ENCODE measurements around the gene UBXN11.
"Not testable (repeated sequence)": the region's sequence is repeated elsewhere in the genome, so short reads cannot be mapped to it uniquely, and the experiment has no call there.

UBXN11 gene

DNA sequence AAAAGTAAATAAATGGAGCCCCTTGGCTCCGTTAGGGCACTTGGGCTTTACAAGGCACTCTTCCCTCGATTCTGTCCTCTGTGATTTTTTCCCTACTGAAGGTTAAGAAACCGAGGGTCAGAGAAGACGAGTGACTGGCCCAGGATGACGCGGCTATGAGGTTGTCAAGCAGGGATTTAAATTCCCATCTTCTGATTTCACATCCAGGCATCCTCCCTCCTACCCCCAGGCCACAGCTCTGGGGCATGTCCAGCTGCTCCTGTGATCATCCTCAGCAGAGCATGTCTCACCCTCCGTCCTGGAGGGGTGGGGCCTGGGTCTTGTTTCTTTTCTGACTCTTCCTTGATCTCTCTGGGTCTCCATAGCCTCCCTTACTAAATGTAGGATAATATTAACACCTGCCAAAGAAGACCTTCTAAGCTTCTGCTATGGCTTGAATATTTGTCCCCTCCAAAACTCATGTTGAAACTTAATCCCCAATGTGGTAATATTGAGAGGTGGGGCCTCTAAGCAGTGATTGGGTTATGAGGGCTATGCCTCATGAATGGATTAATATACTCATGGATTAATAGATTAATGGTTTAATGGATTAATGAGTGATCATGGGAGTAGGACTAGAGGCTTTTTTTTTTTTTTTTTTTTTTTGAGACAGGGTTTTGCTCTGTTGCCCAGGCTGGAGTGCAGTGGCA is 42.9 kb upstream of the UBXN11 start:
- H3K9me3 Mint-ChIP-seq, result no peaks in the 10 kb centered on the region

DNA sequence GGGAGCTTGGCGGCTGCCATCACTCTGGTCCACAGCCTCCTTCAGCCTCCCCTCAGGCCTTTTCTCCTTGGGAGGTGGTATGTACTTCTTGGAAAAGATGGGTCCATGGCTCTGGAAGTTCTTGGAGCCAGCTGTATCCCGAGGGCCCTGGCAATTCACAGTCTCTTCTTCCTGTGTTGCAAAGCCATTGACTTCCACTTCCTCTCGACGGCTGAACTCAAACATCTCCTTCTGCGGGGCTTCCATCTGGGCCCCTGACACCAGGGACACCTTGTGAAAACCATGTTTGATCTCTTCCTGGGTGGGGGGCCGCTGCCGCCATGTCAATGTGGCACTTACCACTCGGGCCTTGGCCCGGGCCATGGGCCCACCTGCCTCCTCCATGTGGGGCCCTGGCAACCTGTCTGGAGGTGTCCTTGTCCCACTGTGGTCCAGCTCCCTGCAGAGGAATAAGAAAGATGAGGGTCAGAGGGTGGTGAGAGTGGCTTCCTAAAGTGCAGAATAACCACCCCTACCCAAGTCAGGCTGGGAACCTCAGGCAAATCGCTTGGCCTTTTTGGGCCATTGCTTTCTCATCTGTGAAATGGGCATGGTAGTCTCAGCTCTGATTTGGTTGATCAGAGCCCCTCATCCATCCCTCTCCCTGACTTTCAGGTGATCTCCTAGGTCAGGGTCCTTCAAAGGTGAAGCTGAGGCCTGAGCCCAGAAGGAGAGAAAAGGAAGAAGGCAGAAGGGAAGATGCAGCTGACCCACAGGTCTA is 40.0 kb upstream of the UBXN11 start:
- ATAC-seq (replicated peaks; ENCODE audit: extremely low read depth, poor library complexity, severe bottlenecking) (no peak), DNase-seq (ENCODE audit: low spot score in 2 of 2) (no peak)
- Mint-ChIP-seq H3K9me3 (no peaks in the 10 kb centered on the region), H3K27me3 (no peaks in the 10 kb centered on the region), H3K4me3 (no peak overlapping the region), H3K27ac (ENCODE audit: low read depth) (no peak overlapping the region), H3K4me1 (no peaks in the 10 kb centered on the region), H3K36me3 (ENCODE audit: insufficient read depth) (peaks cover 2% of the 10 kb centered on the region)

More for the DNA sequence above, 42.9 kb upstream of the UBXN11 start:
- H3K4me3 Mint-ChIP-seq, result no peak overlapping the region
- H3K36me3 Mint-ChIP-seq (ENCODE audit: insufficient read depth), result peaks cover 4% of the 10 kb centered on the region
- ATAC-seq (replicated peaks; ENCODE audit: extremely low read depth, poor library complexity, severe bottlenecking), result no peak
- H3K27me3 Mint-ChIP-seq, result no peaks in the 10 kb centered on the region
- peaks cover 3% of the 10 kb centered on the region for H3K4me1 Mint-ChIP-seq
- no peak overlapping the region for H3K27ac Mint-ChIP-seq (ENCODE audit: low read depth)
- no peak for DNase-seq (ENCODE audit: low spot score in 2 of 2)

DNA sequence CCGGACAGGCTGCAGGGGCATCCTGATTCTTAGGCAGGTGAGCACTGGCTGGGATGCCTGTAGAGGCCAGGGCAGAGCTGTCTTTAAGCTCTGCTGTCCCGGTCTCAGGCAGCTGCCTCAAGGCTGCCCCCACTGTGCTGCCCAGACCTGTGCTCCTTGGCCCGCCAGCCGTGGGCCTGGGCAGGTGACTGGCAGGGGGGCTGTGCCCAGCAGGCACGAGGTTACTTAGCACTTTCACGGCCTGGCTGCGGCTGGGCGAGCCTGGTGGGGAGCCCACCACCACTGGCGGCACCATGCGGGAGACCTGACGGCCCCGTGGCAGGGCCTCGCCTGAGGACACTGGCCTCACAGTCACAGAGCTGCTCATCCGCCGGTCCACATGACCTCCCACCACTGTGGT is 39.3 kb upstream of the UBXN11 start:
- Mint-ChIP-seq H3K36me3 (ENCODE audit: insufficient read depth) (no peaks in the 10 kb centered on the region), H3K4me1 (no peaks in the 10 kb centered on the region), H3K9me3 (no peaks in the 10 kb centered on the region), H3K27me3 (no peaks in the 10 kb centered on the region), H3K4me3 (no peak overlapping the region), H3K27ac (ENCODE audit: low read depth) (no peak overlapping the region)
- ATAC-seq (replicated peaks; ENCODE audit: extremely low read depth, poor library complexity, severe bottlenecking), result no peak
- DNase-seq (ENCODE audit: low spot score in 2 of 2), result no peak

DNA sequence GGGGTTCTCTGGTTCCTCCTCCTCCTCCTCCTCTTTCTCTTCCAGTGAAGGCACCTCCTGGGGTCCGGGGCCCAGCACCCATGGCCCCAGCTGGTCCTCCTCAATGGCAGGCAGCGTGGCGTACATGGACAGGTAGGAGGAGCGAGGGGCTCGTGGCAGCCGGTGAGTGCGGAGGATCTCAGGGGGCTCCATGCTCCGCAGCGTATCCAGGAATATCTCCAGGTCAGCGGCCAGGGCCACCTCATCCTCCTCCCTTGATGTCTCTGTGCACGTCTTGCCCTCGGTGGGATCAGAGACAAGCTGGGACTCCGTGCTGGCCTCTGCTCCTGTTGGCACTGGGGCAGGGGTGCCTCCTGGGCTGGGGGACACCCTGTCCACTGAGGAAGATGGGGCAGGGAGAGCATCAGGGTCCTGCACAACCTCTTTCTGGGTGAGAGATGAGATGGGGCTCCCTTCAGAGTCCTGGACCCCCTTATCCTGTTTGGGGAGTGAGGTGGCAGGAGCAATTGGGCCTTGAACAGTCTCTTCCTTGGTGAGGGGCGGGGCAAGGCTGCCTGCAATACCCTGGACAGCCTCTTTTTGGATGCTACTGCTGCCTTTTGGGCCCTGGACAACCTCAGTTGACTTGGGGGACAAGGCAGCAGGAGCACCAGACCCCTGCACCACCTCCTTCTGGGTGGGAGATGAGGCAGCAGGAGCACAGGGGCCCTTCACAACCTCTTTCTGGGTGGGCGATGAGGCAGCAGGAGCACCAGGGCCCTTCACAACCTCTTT is 37.9 kb upstream of the UBXN11 start:
- no peak for ATAC-seq (replicated peaks; ENCODE audit: extremely low read depth, poor library complexity, severe bottlenecking)
- Mint-ChIP-seq H3K36me3 (ENCODE audit: insufficient read depth) (no peaks in the 10 kb centered on the region), H3K9me3 (no peaks in the 10 kb centered on the region), H3K4me1 (no peaks in the 10 kb centered on the region), H3K27ac (ENCODE audit: low read depth) (no peak overlapping the region), H3K4me3 (no peak overlapping the region), H3K27me3 (no peaks in the 10 kb centered on the region)
- DNase-seq (ENCODE audit: low spot score in 2 of 2), result no peak

DNA sequence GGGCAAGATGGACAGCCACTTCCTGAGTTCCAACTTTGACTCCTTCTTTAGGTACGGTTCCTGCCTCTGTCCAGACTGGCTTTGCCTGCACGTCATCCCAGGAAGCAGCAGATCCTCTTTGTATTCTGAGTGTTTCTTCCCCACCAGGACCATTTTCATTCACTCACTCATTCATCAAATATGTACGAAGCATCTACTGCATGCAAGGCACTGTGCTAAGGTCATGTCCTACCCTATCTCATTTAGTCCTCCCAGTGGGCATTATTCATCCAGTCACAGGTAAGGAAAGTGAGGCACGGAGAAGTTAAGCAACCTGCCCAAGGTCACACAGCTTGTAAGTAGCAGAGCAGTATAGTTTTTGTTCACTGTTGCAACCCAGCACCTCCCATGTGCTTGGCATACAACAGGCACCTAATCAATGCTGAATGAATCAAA is 33.6 kb upstream of the UBXN11 start:
- H3K36me3 Mint-ChIP-seq (ENCODE audit: insufficient read depth), result no peaks in the 10 kb centered on the region

DNA sequence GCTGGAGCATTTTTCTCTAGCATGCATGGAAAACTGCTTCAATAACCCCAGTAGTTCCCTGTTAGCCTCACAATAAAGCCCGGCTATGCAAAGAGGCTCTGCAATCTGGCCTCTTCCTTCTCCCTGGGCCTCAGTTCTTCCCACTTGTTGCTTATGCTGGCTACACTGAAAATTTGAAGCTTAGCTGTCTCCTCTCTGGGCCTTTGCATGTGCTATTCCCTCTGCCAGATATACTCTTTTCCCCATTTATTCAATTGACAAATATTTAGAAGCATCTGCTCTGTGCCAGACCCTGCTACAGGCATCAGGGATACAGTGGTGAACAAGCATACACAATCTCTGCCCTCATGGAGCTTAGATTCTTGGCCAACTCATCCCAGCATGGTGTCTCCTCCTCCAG is 32.2 kb upstream of the UBXN11 start:
- peaks cover 2% of the 10 kb centered on the region for H3K36me3 Mint-ChIP-seq (ENCODE audit: insufficient read depth)
- H3K9me3 Mint-ChIP-seq, result no peaks in the 10 kb centered on the region
- no peaks in the 10 kb centered on the region for H3K27me3 Mint-ChIP-seq
- H3K4me1 Mint-ChIP-seq, result peaks cover 11% of the 10 kb centered on the region
- no peak overlapping the region for H3K27ac Mint-ChIP-seq (ENCODE audit: low read depth)
- DNase-seq (ENCODE audit: low spot score in 2 of 2) (no peak), ATAC-seq (replicated peaks; ENCODE audit: extremely low read depth, poor library complexity, severe bottlenecking) (no peak)
- no peak overlapping the region for H3K4me3 Mint-ChIP-seq

More for the DNA sequence above, 33.6 kb upstream of the UBXN11 start:
- no peaks in the 10 kb centered on the region for H3K9me3 Mint-ChIP-seq
- ATAC-seq (replicated peaks; ENCODE audit: extremely low read depth, poor library complexity, severe bottlenecking), result no peak
- no peaks in the 10 kb centered on the region for H3K27me3 Mint-ChIP-seq
- no peak overlapping the region for H3K4me3 Mint-ChIP-seq
- no peak overlapping the region for H3K27ac Mint-ChIP-seq (ENCODE audit: low read depth)
- DNase-seq (ENCODE audit: low spot score in 2 of 2), result no peak
- H3K4me1 Mint-ChIP-seq, result peaks cover 11% of the 10 kb centered on the region

DNA sequence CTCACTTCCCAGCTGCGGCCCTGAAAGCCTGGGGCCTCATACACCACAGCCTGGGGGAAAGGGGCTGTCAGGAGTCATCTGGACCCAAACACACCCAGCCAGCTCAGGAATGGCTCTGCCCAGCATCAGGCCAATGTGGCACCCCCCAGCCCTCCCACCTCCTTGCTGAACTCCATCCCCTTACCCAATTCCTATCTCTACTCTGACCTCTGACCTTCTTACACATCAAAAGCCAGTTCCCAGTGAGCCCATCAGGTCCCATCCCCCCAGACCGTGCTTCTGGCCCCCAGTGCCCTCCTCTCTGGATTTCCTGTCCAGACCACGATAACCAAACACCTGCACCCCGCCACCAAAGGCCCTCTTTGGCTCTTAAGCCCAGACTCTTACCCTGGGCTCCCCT is 31.2 kb upstream of the UBXN11 start:
- DNase-seq (ENCODE audit: low spot score in 2 of 2), result no peak
- Mint-ChIP-seq H3K9me3 (no peaks in the 10 kb centered on the region), H3K27me3 (no peaks in the 10 kb centered on the region), H3K4me1 (peaks cover 11% of the 10 kb centered on the region), H3K36me3 (ENCODE audit: insufficient read depth) (peaks cover 2% of the 10 kb centered on the region), H3K27ac (ENCODE audit: low read depth) (no peak overlapping the region), H3K4me3 (peak overlapping the region; percentile 89)
- ATAC-seq (replicated peaks; ENCODE audit: extremely low read depth, poor library complexity, severe bottlenecking), result no peak

DNA sequence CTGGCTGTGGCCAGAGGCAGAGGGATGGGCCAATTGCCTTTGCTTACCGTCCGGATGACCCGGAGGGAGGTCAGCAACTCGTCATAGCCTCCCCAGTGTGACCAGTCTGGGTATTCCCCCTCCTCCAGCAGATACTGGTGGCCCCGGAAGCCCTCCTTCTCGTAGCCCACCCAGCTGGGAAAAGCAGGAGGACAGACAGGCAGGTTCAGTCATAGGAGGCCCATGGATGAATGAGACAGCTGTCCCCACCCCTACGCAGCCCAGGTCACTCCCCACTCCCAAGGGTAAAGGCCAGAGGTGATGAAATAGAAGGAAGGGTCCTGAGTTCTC is 30.7 kb upstream of the UBXN11 start:
- peak overlapping the region; percentile 89 for H3K4me3 Mint-ChIP-seq
- peaks cover 11% of the 10 kb centered on the region for H3K4me1 Mint-ChIP-seq

DNA sequence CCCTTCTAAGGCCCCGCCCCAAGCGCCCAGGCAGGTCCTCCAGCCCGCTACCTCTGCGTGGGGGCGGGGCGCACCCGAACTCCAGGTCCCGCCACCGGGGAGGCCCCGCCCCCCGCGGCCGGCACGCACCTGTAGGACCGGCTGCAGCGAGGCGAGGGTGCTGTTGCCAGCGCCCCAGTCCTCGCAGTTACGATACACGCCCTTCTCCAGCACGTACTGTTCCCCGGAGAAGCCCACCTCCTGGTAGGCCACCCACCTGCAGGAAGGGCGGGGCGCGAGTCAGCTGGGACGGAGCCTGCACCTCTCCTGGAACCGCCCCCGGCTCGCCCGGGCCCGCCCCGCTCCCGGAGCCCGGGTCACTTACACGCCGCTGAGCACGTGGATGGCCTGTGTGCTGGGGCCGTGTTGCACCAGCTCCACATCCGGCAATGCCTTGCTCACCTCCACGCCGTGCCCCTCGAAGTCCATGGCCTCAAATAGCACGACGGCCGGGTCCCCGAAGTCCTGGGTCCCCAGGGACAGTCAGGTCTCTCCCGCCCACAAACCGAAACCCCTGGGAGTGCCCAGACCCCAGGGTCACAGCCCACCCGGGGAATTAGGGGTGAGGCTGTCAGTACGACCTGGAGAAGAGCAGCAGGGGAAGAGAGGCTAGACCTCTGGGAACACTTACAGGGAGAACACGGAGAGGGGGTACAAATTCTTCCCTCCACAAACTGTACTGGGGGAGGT is 30.2 kb upstream of the UBXN11 start:
- Mint-ChIP-seq H3K27ac (ENCODE audit: low read depth) (no peak overlapping the region), H3K27me3 (no peaks in the 10 kb centered on the region), H3K9me3 (no peaks in the 10 kb centered on the region), H3K4me3 (peak overlapping the region; percentile 89), H3K4me1 (peaks cover 11% of the 10 kb centered on the region), H3K36me3 (ENCODE audit: insufficient read depth) (peaks cover 2% of the 10 kb centered on the region)
- peak; percentile 49 to 64 for DNase-seq (ENCODE audit: low spot score in 2 of 2)
- peak; percentile 72 for ATAC-seq (replicated peaks; ENCODE audit: extremely low read depth, poor library complexity, severe bottlenecking)

More for the DNA sequence above, 30.7 kb upstream of the UBXN11 start:
- ATAC-seq (replicated peaks; ENCODE audit: extremely low read depth, poor library complexity, severe bottlenecking), result no peak
- H3K27ac Mint-ChIP-seq (ENCODE audit: low read depth), result no peak overlapping the region
- no peak for DNase-seq (ENCODE audit: low spot score in 2 of 2)
- no peaks in the 10 kb centered on the region for H3K27me3 Mint-ChIP-seq
- H3K9me3 Mint-ChIP-seq, result no peaks in the 10 kb centered on the region
- peaks cover 2% of the 10 kb centered on the region for H3K36me3 Mint-ChIP-seq (ENCODE audit: insufficient read depth)

DNA sequence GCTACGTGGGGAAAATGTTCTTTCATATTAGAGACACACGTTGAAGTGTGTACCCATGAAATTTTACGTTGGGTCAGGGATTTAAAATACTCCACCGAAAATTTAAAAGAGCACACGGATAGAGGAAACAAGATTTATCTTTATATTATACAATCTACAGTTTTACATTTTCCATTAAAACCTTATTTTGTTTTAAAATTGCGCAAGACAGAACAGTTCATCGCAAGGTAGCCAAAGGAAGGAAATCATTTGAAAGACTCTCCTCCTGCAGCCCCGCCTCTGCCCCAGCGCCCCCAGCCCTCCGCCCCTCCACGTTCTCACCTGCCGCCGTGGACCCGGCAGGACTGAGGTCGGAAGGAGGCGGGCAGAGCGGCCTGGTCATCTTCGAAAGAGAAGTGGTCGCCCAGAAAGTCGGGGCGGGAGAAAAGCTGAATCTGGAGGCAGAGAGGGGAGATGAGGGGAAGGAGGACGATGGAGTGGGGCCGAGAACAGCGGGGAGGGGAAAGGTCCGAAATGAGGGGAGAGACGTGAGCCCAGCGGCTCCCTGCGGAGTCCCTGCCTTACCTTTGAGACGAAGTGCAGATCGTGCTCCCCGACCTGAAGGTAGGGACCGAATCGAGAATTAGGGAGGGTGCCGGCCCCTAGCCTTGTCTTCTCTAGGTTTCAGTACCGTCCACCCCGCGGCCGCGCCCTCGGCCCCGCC is 29.5 kb upstream of the UBXN11 start:
- no peaks in the 10 kb centered on the region for H3K9me3 Mint-ChIP-seq
- no peak for ATAC-seq (replicated peaks; ENCODE audit: extremely low read depth, poor library complexity, severe bottlenecking)
- H3K4me1 Mint-ChIP-seq, result peaks cover 11% of the 10 kb centered on the region
- H3K36me3 Mint-ChIP-seq (ENCODE audit: insufficient read depth), result peaks cover 2% of the 10 kb centered on the region
- H3K27ac Mint-ChIP-seq (ENCODE audit: low read depth), result peak overlapping the region; percentile 29
- no peaks in the 10 kb centered on the region for H3K27me3 Mint-ChIP-seq
- no peak for DNase-seq (ENCODE audit: low spot score in 2 of 2)
- H3K4me3 Mint-ChIP-seq, result peak overlapping the region; percentile 89

DNA sequence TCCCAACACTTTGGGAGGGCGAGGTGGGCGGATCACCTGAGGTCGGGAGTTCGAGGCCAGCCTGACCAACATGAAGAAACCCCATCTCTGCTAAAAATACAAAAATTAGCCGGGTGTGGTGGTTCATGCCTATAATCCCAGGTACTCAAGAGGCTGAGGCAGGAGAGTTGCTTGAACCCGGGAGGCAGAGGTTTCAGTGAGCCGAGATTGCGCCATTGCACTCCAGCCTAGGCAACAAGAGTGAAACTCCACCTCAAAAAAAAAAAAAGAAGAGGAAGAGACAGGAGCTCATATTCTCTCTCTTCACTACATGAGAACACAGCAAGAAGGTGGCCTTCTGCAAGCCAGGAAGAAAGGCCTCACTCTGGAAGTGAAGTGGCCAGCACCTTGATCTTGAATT is 26.9 kb upstream of the UBXN11 start:
- not testable (repeated sequence) for ATAC-seq (replicated peaks; ENCODE audit: extremely low read depth, poor library complexity, severe bottlenecking); DNase-seq (ENCODE audit: low spot score in 2 of 2); H3K4me3 Mint-ChIP-seq; H3K9me3 Mint-ChIP-seq; H3K27me3 Mint-ChIP-seq; H3K27ac Mint-ChIP-seq (ENCODE audit: low read depth); H3K36me3 Mint-ChIP-seq (ENCODE audit: insufficient read depth)
- H3K4me1 Mint-ChIP-seq, result peaks cover 11% of the 10 kb centered on the region

DNA sequence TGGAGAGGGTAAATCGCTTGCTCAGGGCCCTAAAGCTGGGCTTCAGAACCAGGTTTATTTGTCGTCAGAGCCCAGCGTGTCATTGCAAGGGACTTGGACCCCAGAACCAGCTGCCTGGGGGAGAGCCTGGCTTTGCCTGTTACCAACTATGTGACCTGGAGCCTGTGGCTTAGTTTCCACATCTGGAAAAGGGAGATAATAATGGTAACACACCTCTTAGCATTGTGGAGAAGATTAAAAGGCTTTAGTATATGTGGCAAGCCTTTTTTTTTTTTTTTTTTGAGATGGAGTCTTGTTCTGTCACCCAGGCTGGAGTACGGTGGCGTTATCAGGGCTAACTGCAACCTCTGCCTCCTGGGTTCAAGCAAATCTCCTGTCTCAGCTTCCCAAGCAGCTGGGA is 23.8 kb upstream of the UBXN11 start:
- Mint-ChIP-seq H3K4me3 (no peak overlapping the region), H3K4me1 (no peaks in the 10 kb centered on the region), H3K27ac (ENCODE audit: low read depth) (no peak overlapping the region), H3K36me3 (ENCODE audit: insufficient read depth) (peaks cover 4% of the 10 kb centered on the region), H3K9me3 (no peaks in the 10 kb centered on the region), H3K27me3 (no peaks in the 10 kb centered on the region)
- DNase-seq (ENCODE audit: low spot score in 2 of 2), result no peak
- no peak for ATAC-seq (replicated peaks; ENCODE audit: extremely low read depth, poor library complexity, severe bottlenecking)

Measured in central memory CD8-positive, alpha-beta T cell (primary cell).